Measurements from ENCODE around the gene HTRA2. TPM values are rescaled to one million over a fixed set of nuclear protein-coding genes. Genes with fewer than 3 reads are reported as not detected.
A peak's percentile ranks its signal among the peaks of the same experiment; 100 is the strongest.

Gene HTRA2
- total and polyA plus RNA-seq, 3 donors from 2014 or later = 36.5 to 46.8 (median 45.8) TPM

DNA sequence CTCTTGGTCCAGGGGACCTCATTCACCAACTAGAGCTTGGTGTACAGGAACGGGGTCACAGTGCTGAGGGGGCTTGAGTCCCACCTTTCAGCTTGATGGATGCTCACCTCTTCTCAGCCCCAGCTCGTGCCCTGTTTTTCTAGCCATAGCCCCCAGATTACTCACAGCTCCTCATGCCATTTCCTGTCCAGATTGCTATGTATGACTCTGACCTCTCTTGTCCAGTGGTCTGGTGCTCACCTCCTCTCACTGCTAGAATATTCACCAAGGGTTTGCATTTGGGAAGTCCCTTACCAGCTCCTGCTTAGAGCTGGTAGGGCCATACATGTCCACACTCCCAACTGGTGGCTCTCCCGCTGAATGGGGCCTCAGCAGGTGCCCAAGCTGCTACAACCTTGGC is 36.2 kb upstream of the HTRA2 start:
- WGBS, 2 donors = 93 to 100% methylated on average over 3 of the region's 3 CpGs
- intact Hi-C loops (cut with DNase I; ENCODE audit: low total_unique reads) = no loop called here
- no peak for DNase-seq
- no peak overlapping the region for H3K4me3 ChIP-seq
- H3K9me3 ChIP-seq = no peaks in the 10 kb centered on the region
- TF ChIP-seq, protein P1, sequence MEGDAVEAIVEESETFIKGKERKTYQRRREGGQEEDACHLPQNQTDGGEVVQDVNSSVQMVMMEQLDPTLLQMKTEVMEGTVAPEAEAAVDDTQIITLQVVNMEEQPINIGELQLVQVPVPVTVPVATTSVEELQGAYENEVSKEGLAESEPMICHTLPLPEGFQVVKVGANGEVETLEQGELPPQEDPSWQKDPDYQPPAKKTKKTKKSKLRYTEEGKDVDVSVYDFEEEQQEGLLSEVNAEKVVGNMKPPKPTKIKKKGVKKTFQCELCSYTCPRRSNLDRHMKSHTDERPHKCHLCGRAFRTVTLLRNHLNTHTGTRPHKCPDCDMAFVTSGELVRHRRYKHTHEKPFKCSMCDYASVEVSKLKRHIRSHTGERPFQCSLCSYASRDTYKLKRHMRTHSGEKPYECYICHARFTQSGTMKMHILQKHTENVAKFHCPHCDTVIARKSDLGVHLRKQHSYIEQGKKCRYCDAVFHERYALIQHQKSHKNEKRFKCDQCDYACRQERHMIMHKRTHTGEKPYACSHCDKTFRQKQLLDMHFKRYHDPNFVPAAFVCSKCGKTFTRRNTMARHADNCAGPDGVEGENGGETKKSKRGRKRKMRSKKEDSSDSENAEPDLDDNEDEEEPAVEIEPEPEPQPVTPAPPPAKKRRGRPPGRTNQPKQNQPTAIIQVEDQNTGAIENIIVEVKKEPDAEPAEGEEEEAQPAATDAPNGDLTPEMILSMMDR (IDR thresholded peaks at IDR 0.05) = no peak
- TF ChIP-seq POLR2A (IDR thresholded peaks at IDR 0.05) = no peak
- H3K27ac ChIP-seq = no peak overlapping the region
- no peaks in the 10 kb centered on the region for H3K27me3 ChIP-seq
- peaks cover 9% of the 10 kb centered on the region for H3K4me1 ChIP-seq
- H3K36me3 ChIP-seq (ENCODE audit: low read depth, missing control alignments) = no peaks in the 10 kb centered on the region

DNA sequence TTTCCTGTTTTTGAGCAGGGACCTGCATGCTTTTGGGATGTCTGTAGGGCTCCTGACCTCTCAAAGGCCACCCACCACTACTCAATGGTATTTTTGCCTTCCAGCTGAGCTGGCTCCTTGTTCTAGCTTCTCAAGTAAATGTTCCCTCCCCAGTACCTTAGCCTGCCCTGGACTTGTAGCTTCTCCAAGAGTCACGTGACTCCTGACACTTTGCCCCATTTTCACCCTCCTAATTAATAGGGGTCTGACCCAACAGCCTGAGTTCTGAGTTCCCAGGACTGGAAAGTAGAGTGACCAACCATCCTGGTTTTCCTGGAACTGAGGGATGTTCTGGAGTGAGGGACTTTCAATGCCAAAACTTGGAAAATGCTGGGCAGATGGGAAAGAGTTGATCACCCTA is 34.3 kb upstream of the HTRA2 start:
- H3K4me1 ChIP-seq = peaks cover 18% of the 10 kb centered on the region
- 83 to 96% methylated on average over 1 of the region's 1 CpG for WGBS, 2 donors

GRCh38 chr2:74496997-74497776 is 32.5 kb upstream of the HTRA2 start:
- intact Hi-C loops (cut with DNase I; ENCODE audit: low total_unique reads) = no loop called here
- Histone ChIP-seq H3K4me3 (peak overlapping the region in 1 of 2 donors; percentile 32), H3K36me3 (ENCODE audit: low read depth, missing control alignments) (no peaks in the 10 kb centered on the region), H3K27me3 (no peaks in the 10 kb centered on the region), H3K9me3 (no peaks in the 10 kb centered on the region), H3K4me1 (peaks cover 18% of the 10 kb centered on the region), H3K27ac (no peak overlapping the region)
- WGBS, 2 donors = 31 to 33% methylated on average over 19 of the region's 19 CpGs
- TF ChIP-seq POLR2A (IDR thresholded peaks at IDR 0.05) = no peak
- TF ChIP-seq, protein P1 (IDR thresholded peaks at IDR 0.05) = no peak
- no peak for DNase-seq

More for the DNA sequence above, 34.3 kb upstream of the HTRA2 start:
- intact Hi-C loops (cut with DNase I; ENCODE audit: low total_unique reads) = no loop called here
- no peak for DNase-seq
- Histone ChIP-seq H3K9me3 (no peaks in the 10 kb centered on the region), H3K4me3 (no peak overlapping the region), H3K36me3 (ENCODE audit: low read depth, missing control alignments) (no peaks in the 10 kb centered on the region), H3K27me3 (no peaks in the 10 kb centered on the region), H3K27ac (no peak overlapping the region)
- no peak for TF ChIP-seq POLR2A (IDR thresholded peaks at IDR 0.05)
- TF ChIP-seq, protein P1 (IDR thresholded peaks at IDR 0.05) = no peak

- Histone ChIP-seq H3K27ac (no peak overlapping the region), H3K9me3 (no peaks in the 10 kb centered on the region), H3K4me1 (peaks cover 18% of the 10 kb centered on the region), H3K4me3 (peak overlapping the region in 1 of 2 donors; percentile 32), H3K27me3 (no peaks in the 10 kb centered on the region), H3K36me3 (ENCODE audit: low read depth, missing control alignments) (no peaks in the 10 kb centered on the region)
- intact Hi-C loops (cut with DNase I; ENCODE audit: low total_unique reads) = no loop called here
- DNase-seq = no peak
- 2% methylated on average over 18 to 61 of the region's 61 CpGs for WGBS, 2 donors
- no peak for TF ChIP-seq POLR2A (IDR thresholded peaks at IDR 0.05)
- TF ChIP-seq, protein P1 (IDR thresholded peaks at IDR 0.05) = no peak
These were observed 31.8 kb upstream of the HTRA2 start for GRCh38 chr2:74497777-74498499.
